ENCODE results near the gene ANKMY1. TPM values are rescaled to one million over a fixed set of nuclear protein-coding genes. Genes with fewer than 3 reads are reported as not detected.

The ANKMY1 gene
- total and polyA plus RNA-seq, 2 of the 8 experiments (the other 6 are each of a cell fraction or from before 2014, with no cell fraction given) = 4.5 to 4.8 TPM

DNA sequence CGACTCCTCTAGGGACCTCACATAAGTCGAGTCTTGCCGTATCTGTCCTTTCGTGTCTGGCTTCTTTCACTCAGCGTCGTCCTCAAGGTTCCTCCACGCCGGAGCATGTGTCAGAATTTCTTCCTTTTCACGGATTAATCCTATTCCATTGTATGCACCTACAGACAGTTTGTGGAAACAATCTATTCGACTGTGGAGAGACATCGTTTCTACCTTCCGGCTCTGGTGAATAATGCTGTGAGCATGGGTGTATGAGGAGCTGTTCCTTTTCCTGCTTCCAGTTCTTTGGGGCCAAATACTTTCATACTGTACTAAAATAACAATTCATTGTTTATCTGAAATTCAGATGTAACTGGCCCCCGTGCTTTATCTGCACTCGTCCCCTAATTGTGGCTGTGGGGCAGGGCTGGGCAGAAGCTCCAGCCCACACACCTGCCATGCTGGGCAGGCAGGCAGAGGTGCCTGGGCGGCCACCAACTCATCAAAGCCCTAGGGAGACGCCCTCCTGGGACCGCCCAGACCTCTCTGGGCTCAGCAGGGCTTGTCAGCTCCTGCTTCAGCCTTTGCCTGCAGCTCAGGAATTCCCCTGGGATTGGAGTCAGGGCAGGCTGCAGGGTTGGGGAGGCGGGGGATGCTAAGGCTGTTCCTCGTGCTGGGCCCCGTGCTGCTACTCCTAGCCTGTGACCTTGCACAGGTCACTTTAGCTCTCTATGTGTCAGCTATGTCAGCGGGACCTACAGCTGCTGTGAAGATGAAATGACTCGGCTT is 107.8 kb downstream of the ANKMY1 start:
- ChIA-PET CTCF (ENCODE audit: partially characterized antibody) (interaction anchor here (0.8 to 1.4 kb wide), 4 partner anchors 11 to 307 kb away, joined by 3 to 6 read pairs (median 5); no protein-coding TSS in a partner anchor), POLR2A (ENCODE audit: partially characterized antibody) (no interaction called here)
- WGBS, 2 experiments (ENCODE audit: extremely low coverage in 1 of 2, insufficient coverage in 1 of 2, insufficient read length in 1 of 2, insufficient replicate concordance in 2 of 2, low coverage in 1 of 2, low lambda C conversion rate in 2 of 2, missing lambda C conversion rate in 1 of 2) = 74% methylated on average over 22 of the region's 22 CpGs; no CpG with 5 or more reads in 1 of the 2 experiments
- Histone ChIP-seq H2BK12ac (ENCODE audit: low read depth, low read length) (no peak overlapping the region), H3K23me2 (ENCODE audit: low read depth, low read length) (peaks cover 7% of the 10 kb centered on the region; the same call in 1 of the 2 replicates), H3K36me3 (ENCODE audit: control insufficient read depth in 2 of 4, insufficient read depth in 4 of 4, low read length in 3 of 4) (no peaks in the 10 kb centered on the region; a peak in 1 of 8 replicates), H3K23ac (ENCODE audit: insufficient read length) (no peak overlapping the region), H4K91ac (replicated peaks; ENCODE audit: insufficient read length, low read length) (no peak overlapping the region), H4K8ac (ENCODE audit: extremely low read depth, insufficient read depth, low read length) (no peak overlapping the region; the same call in 1 of the 2 replicates), H3K4me2 (ENCODE audit: insufficient read depth in 1 of 2, low read depth in 2 of 2, low read length in 2 of 2) (peak overlapping the region in 1 of 2 experiments; percentile 3; a peak in 1 of 4 replicates), H3K56ac (replicated peaks; ENCODE audit: insufficient read length, low read depth, low read length) (no peak overlapping the region), H3K4me3 (ENCODE audit: extremely low read depth in 1 of 4, insufficient read depth in 2 of 4, low read depth in 3 of 4, low read length in 4 of 4) (no peak overlapping the region), H3K9ac (replicated peaks in 1 of 4; ENCODE audit: extremely low read depth in 1 of 4, low read depth in 3 of 4, low read length in 3 of 4) (no peak overlapping the region), H3K79me2 (ENCODE audit: control insufficient read depth in 1 of 2, insufficient read depth in 2 of 2, low read length in 2 of 2) (no peaks in the 10 kb centered on the region), H2BK20ac (ENCODE audit: low read length) (no peak overlapping the region), H2BK5ac (ENCODE audit: low read depth, low read length) (no peak overlapping the region), H2BK15ac (ENCODE audit: low read length) (no peak overlapping the region), H2AFZ (ENCODE audit: low read length) (no peak overlapping the region), H3K27ac (ENCODE audit: low read depth, low read length) (no peak overlapping the region), H3K4me1 (replicated peaks in 1 of 4; ENCODE audit: control insufficient read depth in 3 of 4, insufficient read depth in 4 of 4, low read length in 3 of 4) (peaks cover 0 to 33% (median 17%) of the 10 kb centered on the region in 4 experiments; a peak in 6 of 7 replicates), H3K27me3 (replicated peaks in 1 of 4; ENCODE audit: control insufficient read depth in 3 of 4, extremely low read depth in 1 of 4, insufficient read depth in 3 of 4, low read length in 3 of 4) (peaks cover 13 to 20% (median 19%) of the 10 kb centered on the region in 4 experiments), H2BK120ac (replicated peaks; ENCODE audit: low read depth, low read length) (no peak overlapping the region), H4K20me1 (replicated peaks in 1 of 2; ENCODE audit: control insufficient read depth in 1 of 2, insufficient read depth in 2 of 2, low read length in 2 of 2) (peaks cover 26 to 46% of the 10 kb centered on the region in 2 experiments), H3K9me3 (ENCODE audit: insufficient read depth in 2 of 2, low read depth in 1 of 2, low read length in 1 of 2) (no peaks in the 10 kb centered on the region), H3K79me1 (ENCODE audit: low read depth, low read length) (peaks cover 3% of the 10 kb centered on the region), H2AK5ac (ENCODE audit: low read depth, low read length) (no peak overlapping the region), H3K4ac (replicated peaks; ENCODE audit: insufficient read length, low read depth, low read length) (no peak overlapping the region), H3K14ac (ENCODE audit: insufficient read length) (no peak overlapping the region), H3K18ac (ENCODE audit: extremely low read depth, low read length) (no peak overlapping the region), H4K5ac (ENCODE audit: insufficient read length, low read depth, low read length) (no peak overlapping the region)
- no peak for DNase-seq (ENCODE audit: low read depth in 1 of 2, low spot score in 2 of 2)
- no peak for FAIRE-seq
- no peak for TF ChIP-seq KDM1A (IDR thresholded peaks at IDR 0.05; ENCODE audit: borderline replicate concordance, low read length)
- TF ChIP-seq SUZ12 (IDR thresholded peaks at IDR 0.05; ENCODE audit: low read length) = no peak
- no peak for TF ChIP-seq CHD2 (IDR thresholded peaks at IDR 0.05; ENCODE audit: low read length)
- no peak for TF ChIP-seq SIRT6 (IDR thresholded peaks at IDR 0.05; ENCODE audit: low read length)
- TF ChIP-seq BCL11A (IDR thresholded peaks at IDR 0.05; ENCODE audit: low read depth in 2 of 2, low read length in 2 of 2) = no peak
- no peak for TF ChIP-seq SP4 (IDR thresholded peaks at IDR 0.05; ENCODE audit: low read length)
- TF ChIP-seq, protein P1, sequence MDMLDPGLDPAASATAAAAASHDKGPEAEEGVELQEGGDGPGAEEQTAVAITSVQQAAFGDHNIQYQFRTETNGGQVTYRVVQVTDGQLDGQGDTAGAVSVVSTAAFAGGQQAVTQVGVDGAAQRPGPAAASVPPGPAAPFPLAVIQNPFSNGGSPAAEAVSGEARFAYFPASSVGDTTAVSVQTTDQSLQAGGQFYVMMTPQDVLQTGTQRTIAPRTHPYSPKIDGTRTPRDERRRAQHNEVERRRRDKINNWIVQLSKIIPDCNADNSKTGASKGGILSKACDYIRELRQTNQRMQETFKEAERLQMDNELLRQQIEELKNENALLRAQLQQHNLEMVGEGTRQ (IDR thresholded peaks at IDR 0.05; ENCODE audit: low read length) = no peak
- no peak for TF ChIP-seq NRF1 (IDR thresholded peaks at IDR 0.05; ENCODE audit: low read depth, low read length)
- TF ChIP-seq KDM4A (IDR thresholded peaks at IDR 0.05; ENCODE audit: low read depth, low read length, severe bottlenecking) = no peak
- TF ChIP-seq BRCA1 (IDR thresholded peaks at IDR 0.05; ENCODE audit: low read depth, low read length) = no peak
- no peak for TF ChIP-seq TBP (IDR thresholded peaks at IDR 0.05; ENCODE audit: low read depth, low read length)
- TF ChIP-seq YY1 (IDR thresholded peaks at IDR 0.05; ENCODE audit: low read depth, low read length) = no peak
